HL-60 (cell line): ENCODE measurements around the gene AMN1.

Experiments used
- GABPA ChIP-seq: IDR thresholded peaks from 2 replicates; pipeline ENCODE4 v1.6.1; 2012; ENCODE audit warnings: low read depth
- POLR2AphosphoS5 ChIP-seq: IDR thresholded peaks from 2 replicates; pipeline ENCODE4 v1.6.1; 2012; ENCODE audit warnings: low read depth
- TF ChIP-seq, protein P1 (sequence below): IDR thresholded peaks from one replicate; pipeline ENCODE4 v1.5.1; 2011; ENCODE audit warnings: low read length, control low read depth, inconsistent platforms; ENCODE audit not compliant: insufficient read depth
- TF ChIP-seq, protein P2 (sequence below): IDR thresholded peaks from 2 replicates; pipeline ENCODE4 v1.6.1; 2012; ENCODE audit warnings: low read depth; ENCODE audit not compliant: insufficient replicate concordance

- TF ChIP-seq, protein P1, sequence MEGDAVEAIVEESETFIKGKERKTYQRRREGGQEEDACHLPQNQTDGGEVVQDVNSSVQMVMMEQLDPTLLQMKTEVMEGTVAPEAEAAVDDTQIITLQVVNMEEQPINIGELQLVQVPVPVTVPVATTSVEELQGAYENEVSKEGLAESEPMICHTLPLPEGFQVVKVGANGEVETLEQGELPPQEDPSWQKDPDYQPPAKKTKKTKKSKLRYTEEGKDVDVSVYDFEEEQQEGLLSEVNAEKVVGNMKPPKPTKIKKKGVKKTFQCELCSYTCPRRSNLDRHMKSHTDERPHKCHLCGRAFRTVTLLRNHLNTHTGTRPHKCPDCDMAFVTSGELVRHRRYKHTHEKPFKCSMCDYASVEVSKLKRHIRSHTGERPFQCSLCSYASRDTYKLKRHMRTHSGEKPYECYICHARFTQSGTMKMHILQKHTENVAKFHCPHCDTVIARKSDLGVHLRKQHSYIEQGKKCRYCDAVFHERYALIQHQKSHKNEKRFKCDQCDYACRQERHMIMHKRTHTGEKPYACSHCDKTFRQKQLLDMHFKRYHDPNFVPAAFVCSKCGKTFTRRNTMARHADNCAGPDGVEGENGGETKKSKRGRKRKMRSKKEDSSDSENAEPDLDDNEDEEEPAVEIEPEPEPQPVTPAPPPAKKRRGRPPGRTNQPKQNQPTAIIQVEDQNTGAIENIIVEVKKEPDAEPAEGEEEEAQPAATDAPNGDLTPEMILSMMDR = no peak
- TF ChIP-seq, protein P2, sequence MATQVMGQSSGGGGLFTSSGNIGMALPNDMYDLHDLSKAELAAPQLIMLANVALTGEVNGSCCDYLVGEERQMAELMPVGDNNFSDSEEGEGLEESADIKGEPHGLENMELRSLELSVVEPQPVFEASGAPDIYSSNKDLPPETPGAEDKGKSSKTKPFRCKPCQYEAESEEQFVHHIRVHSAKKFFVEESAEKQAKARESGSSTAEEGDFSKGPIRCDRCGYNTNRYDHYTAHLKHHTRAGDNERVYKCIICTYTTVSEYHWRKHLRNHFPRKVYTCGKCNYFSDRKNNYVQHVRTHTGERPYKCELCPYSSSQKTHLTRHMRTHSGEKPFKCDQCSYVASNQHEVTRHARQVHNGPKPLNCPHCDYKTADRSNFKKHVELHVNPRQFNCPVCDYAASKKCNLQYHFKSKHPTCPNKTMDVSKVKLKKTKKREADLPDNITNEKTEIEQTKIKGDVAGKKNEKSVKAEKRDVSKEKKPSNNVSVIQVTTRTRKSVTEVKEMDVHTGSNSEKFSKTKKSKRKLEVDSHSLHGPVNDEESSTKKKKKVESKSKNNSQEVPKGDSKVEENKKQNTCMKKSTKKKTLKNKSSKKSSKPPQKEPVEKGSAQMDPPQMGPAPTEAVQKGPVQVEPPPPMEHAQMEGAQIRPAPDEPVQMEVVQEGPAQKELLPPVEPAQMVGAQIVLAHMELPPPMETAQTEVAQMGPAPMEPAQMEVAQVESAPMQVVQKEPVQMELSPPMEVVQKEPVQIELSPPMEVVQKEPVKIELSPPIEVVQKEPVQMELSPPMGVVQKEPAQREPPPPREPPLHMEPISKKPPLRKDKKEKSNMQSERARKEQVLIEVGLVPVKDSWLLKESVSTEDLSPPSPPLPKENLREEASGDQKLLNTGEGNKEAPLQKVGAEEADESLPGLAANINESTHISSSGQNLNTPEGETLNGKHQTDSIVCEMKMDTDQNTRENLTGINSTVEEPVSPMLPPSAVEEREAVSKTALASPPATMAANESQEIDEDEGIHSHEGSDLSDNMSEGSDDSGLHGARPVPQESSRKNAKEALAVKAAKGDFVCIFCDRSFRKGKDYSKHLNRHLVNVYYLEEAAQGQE = no peak
- TF ChIP-seq POLR2AphosphoS5 (no peak), GABPA (no peak)
Measured at GRCh38 chr12:31631023-31631724, 97.6 kb downstream of the AMN1 start.
